ENCODE results near the gene RRP8.

Gene RRP8

DNA sequence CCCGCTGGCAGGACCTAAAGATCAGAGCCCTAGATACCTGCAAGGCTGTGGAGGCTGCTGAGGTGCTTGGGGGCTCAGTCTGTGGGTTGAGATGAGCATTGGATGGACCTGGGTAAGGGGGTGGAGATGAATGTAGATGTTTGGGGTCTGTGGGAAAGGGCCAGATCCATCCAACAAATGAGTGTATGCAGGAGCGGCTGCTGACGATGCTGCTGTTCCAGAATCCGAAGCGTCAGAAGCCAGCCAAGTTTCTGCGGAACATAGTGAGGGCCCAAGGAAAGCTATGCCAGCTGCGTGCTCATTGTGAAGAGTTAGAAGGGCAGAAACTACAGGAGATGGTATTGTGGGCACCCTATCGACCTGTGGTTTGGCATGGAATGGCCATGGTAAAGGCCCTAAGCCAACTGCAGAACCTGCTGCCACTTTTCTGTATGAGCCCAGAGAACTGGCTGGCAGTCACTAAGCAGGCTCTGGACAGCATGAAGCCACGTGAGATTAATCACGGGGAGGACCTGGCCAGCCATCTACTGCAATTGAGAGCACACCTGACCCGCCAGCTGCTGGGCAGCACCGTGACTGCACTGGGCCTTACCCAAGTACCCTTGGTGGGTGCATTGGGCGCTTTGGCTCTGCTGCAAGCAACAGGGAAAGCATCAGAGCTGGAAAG lies 36.6 kb downstream of the RRP8 start:
- Histone ChIP-seq H3K9ac (ENCODE audit: low read length in 2 of 2) (no peak overlapping the region), H3K27ac (ENCODE audit: low read length) (no peak overlapping the region), H3K4me3 (ENCODE audit: low read length in 2 of 2) (no peak overlapping the region), H3K9me3 (ENCODE audit: control insufficient read depth in 2 of 2, low read length in 2 of 2) (no peaks in the 10 kb centered on the region), H3K36me3 (ENCODE audit: control insufficient read depth in 2 of 2, insufficient read depth in 2 of 2, low read length in 2 of 2) (peaks cover 0 to 8% of the 10 kb centered on the region in 2 donors), H3K4me1 (ENCODE audit: control insufficient read depth, insufficient read depth, low read length) (peaks cover 16% of the 10 kb centered on the region), H3K27me3 (ENCODE audit: control insufficient read depth in 1 of 2, insufficient read depth in 2 of 2, low read length in 2 of 2) (no peaks in the 10 kb centered on the region)

DNA sequence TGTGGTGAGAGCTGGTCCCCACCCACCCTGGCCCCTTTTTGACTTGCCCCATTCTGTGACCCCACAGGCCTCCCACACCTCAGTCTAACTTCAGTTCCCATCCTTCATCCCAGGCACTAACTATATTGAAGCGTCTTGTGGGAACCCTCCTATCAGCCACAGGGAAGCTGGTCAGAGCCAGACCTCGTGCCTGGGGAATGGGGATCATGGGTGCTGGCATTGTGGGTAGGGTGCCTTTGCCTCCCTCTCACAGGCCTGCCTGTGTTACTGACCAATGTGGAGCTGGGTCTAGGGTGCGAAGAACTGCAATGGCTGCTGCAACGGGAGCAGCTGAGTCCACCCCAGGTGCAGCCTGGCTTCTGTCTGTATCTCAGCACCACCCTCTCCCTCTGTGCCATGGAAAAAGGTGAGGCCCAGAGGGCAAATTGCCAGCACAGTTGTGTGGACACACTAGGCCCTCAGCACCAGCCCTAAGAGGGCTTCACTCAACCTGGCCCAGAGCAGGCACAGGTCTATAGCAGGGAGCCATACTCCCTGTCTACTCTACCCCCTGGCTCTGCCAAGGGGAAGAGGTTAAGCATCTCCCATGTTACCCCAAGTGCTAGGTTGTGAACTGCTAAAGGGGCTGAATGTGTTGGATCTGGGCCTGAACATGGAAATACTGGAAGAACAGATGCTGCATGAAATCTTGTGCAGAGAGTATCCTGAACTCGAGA lies 37.3 kb downstream of the RRP8 start:
- Histone ChIP-seq H3K27me3 (ENCODE audit: control insufficient read depth in 1 of 2, insufficient read depth in 2 of 2, low read length in 2 of 2) (no peaks in the 10 kb centered on the region), H3K4me3 (ENCODE audit: low read length in 2 of 2) (no peak overlapping the region), H3K4me1 (ENCODE audit: control insufficient read depth, insufficient read depth, low read length) (peaks cover 11% of the 10 kb centered on the region), H3K9me3 (ENCODE audit: control insufficient read depth in 2 of 2, low read length in 2 of 2) (no peaks in the 10 kb centered on the region), H3K27ac (ENCODE audit: low read length) (no peak overlapping the region), H3K9ac (ENCODE audit: low read length in 2 of 2) (no peak overlapping the region), H3K36me3 (ENCODE audit: control insufficient read depth in 2 of 2, insufficient read depth in 2 of 2, low read length in 2 of 2) (peaks cover 0 to 8% of the 10 kb centered on the region in 2 donors)

- Histone ChIP-seq H3K4me1 (ENCODE audit: control insufficient read depth, insufficient read depth, low read length) (peaks cover 11% of the 10 kb centered on the region), H3K36me3 (ENCODE audit: control insufficient read depth in 2 of 2, insufficient read depth in 2 of 2, low read length in 2 of 2) (peaks cover 0 to 8% of the 10 kb centered on the region in 2 donors), H3K9me3 (ENCODE audit: control insufficient read depth in 2 of 2, low read length in 2 of 2) (no peaks in the 10 kb centered on the region), H3K27ac (ENCODE audit: low read length) (no peak overlapping the region), H3K27me3 (ENCODE audit: control insufficient read depth in 1 of 2, insufficient read depth in 2 of 2, low read length in 2 of 2) (no peaks in the 10 kb centered on the region), H3K4me3 (ENCODE audit: low read length in 2 of 2) (no peak overlapping the region), H3K9ac (ENCODE audit: low read length in 2 of 2) (no peak overlapping the region)
Measured at GRCh38 chr11:6565325-6565724, 38.1 kb downstream of the RRP8 start.

- Histone ChIP-seq H3K9ac (ENCODE audit: low read length in 2 of 2) (no peak overlapping the region), H3K9me3 (ENCODE audit: control insufficient read depth in 2 of 2, low read length in 2 of 2) (no peaks in the 10 kb centered on the region), H3K4me3 (ENCODE audit: low read length in 2 of 2) (no peak overlapping the region), H3K27me3 (ENCODE audit: control insufficient read depth in 1 of 2, insufficient read depth in 2 of 2, low read length in 2 of 2) (no peaks in the 10 kb centered on the region), H3K27ac (ENCODE audit: low read length) (no peak overlapping the region), H3K36me3 (ENCODE audit: control insufficient read depth in 2 of 2, insufficient read depth in 2 of 2, low read length in 2 of 2) (peaks cover 0 to 8% of the 10 kb centered on the region in 2 donors), H3K4me1 (ENCODE audit: control insufficient read depth, insufficient read depth, low read length) (peaks cover 6% of the 10 kb centered on the region)
Measured at GRCh38 chr11:6563667-6564066, 39.7 kb downstream of the RRP8 start.

GRCh38 chr11:6563121-6563619 lies 40.2 kb downstream of the RRP8 start:
- peaks cover 0 to 8% of the 10 kb centered on the region in 2 donors for H3K36me3 ChIP-seq (ENCODE audit: control insufficient read depth in 2 of 2, insufficient read depth in 2 of 2, low read length in 2 of 2)
- H3K4me1 ChIP-seq (ENCODE audit: control insufficient read depth, insufficient read depth, low read length), result peaks cover under 1% of the 10 kb centered on the region
- H3K9me3 ChIP-seq (ENCODE audit: control insufficient read depth in 2 of 2, low read length in 2 of 2), result no peaks in the 10 kb centered on the region
- no peak overlapping the region for H3K4me3 ChIP-seq (ENCODE audit: low read length in 2 of 2)
- no peak overlapping the region for H3K27ac ChIP-seq (ENCODE audit: low read length)
- H3K27me3 ChIP-seq (ENCODE audit: control insufficient read depth in 1 of 2, insufficient read depth in 2 of 2, low read length in 2 of 2), result no peaks in the 10 kb centered on the region
- no peak overlapping the region for H3K9ac ChIP-seq (ENCODE audit: low read length in 2 of 2)

GRCh38 chr11:6561288-6561687 lies 42.1 kb downstream of the RRP8 start:
- peaks cover 0 to 13% of the 10 kb centered on the region in 2 donors for H3K36me3 ChIP-seq (ENCODE audit: control insufficient read depth in 2 of 2, insufficient read depth in 2 of 2, low read length in 2 of 2)

GRCh38 chr11:6559369-6559768 lies 44.0 kb downstream of the RRP8 start:
- H3K36me3 ChIP-seq (ENCODE audit: control insufficient read depth in 2 of 2, insufficient read depth in 2 of 2, low read length in 2 of 2), result peaks cover 0 to 12% of the 10 kb centered on the region in 2 donors

More at GRCh38 chr11:6561288-6561687, 42.1 kb downstream of the RRP8 start:
- Histone ChIP-seq H3K4me1 (ENCODE audit: control insufficient read depth, insufficient read depth, low read length) (no peaks in the 10 kb centered on the region), H3K4me3 (ENCODE audit: low read length in 2 of 2) (no peak overlapping the region), H3K9me3 (ENCODE audit: control insufficient read depth in 2 of 2, low read length in 2 of 2) (no peaks in the 10 kb centered on the region), H3K9ac (ENCODE audit: low read length in 2 of 2) (no peak overlapping the region), H3K27me3 (ENCODE audit: control insufficient read depth in 1 of 2, insufficient read depth in 2 of 2, low read length in 2 of 2) (no peaks in the 10 kb centered on the region), H3K27ac (ENCODE audit: low read length) (no peak overlapping the region)

DNA sequence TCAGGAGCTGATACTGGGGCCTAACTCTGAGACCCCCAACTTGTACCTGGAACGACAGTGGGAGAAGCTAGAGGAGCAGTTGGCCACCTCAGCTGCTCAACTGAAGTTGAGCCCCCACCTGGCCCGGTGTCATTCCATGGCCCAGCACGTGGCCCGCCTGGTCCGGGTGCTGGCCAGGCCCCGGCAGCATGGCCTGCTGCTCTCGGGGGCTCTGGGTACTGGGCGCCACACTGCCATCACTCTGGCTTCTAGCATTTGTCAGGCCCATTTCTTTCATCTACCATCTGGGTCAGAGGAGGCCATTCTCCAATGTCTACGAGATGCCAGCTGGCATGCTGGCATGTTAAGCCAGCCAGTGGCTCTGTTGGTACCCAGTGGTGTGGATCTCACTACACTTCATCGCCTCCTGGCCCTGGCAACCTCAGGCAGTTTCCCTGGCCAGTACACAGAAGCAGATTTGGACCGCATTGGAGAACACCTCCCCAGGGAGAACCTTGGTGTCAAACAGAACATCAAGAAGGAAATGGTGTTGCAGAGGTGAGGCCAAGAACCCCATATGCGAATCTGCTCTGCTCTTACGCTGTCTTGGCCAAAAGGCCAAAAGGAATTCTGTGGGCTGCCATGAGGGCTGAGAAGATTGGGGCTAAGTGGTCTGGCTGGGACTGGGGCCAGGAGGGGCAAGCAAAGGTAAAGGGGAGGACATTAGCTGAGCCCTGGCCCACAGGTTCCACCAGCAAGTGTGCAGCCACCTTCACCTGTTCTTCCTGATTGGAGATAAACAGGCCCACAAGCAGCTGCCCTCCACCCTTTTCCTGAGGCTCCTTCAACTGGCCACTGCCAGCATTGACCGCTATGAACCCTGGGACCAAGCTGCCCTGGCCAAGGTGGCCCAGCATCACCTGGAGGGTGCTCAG lies 45.4 kb downstream of the RRP8 start:
- H3K27ac ChIP-seq (ENCODE audit: low read length), result no peak overlapping the region
- no peak overlapping the region for H3K9ac ChIP-seq (ENCODE audit: low read length in 2 of 2)
- H3K36me3 ChIP-seq (ENCODE audit: control insufficient read depth in 2 of 2, insufficient read depth in 2 of 2, low read length in 2 of 2), result peaks cover 0 to 5% of the 10 kb centered on the region in 2 donors
- H3K4me3 ChIP-seq (ENCODE audit: low read length in 2 of 2), result no peak overlapping the region
- no peaks in the 10 kb centered on the region for H3K27me3 ChIP-seq (ENCODE audit: control insufficient read depth in 1 of 2, insufficient read depth in 2 of 2, low read length in 2 of 2)
- no peaks in the 10 kb centered on the region for H3K4me1 ChIP-seq (ENCODE audit: control insufficient read depth, insufficient read depth, low read length)
- no peaks in the 10 kb centered on the region for H3K9me3 ChIP-seq (ENCODE audit: control insufficient read depth in 2 of 2, low read length in 2 of 2)

More at GRCh38 chr11:6559369-6559768, 44.0 kb downstream of the RRP8 start:
- Histone ChIP-seq H3K4me3 (ENCODE audit: low read length in 2 of 2) (no peak overlapping the region), H3K4me1 (ENCODE audit: control insufficient read depth, insufficient read depth, low read length) (no peaks in the 10 kb centered on the region), H3K27ac (ENCODE audit: low read length) (no peak overlapping the region), H3K27me3 (ENCODE audit: control insufficient read depth in 1 of 2, insufficient read depth in 2 of 2, low read length in 2 of 2) (no peaks in the 10 kb centered on the region), H3K9ac (ENCODE audit: low read length in 2 of 2) (no peak overlapping the region), H3K9me3 (ENCODE audit: control insufficient read depth in 2 of 2, low read length in 2 of 2) (no peaks in the 10 kb centered on the region)

DNA sequence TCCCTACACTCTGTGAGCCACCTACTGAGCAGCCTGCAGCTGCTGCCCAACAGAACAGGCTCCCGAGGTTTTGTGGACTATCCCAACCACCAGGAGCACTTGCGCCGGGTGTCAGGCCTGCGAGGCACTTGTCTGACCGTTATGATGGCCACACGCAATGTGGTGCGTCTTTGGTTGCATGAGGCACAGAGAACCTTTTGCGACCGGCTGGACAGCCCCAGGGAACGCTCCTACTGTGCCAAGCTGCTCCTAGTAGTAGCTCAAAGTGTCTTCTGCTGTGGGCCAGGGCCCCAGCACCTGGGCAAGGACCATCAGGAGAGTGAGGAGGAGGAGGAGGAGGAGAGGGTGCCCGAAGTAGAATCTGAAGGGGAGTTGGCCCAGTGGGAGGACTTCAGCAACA lies 46.4 kb downstream of the RRP8 start:
- H3K27me3 ChIP-seq (ENCODE audit: control insufficient read depth in 1 of 2, insufficient read depth in 2 of 2, low read length in 2 of 2), result no peaks in the 10 kb centered on the region
- no peak overlapping the region for H3K4me3 ChIP-seq (ENCODE audit: low read length in 2 of 2)
- no peak overlapping the region for H3K27ac ChIP-seq (ENCODE audit: low read length)
- no peaks in the 10 kb centered on the region for H3K4me1 ChIP-seq (ENCODE audit: control insufficient read depth, insufficient read depth, low read length)
- H3K9me3 ChIP-seq (ENCODE audit: control insufficient read depth in 2 of 2, low read length in 2 of 2), result no peaks in the 10 kb centered on the region
- peaks cover 0 to 5% of the 10 kb centered on the region in 2 donors for H3K36me3 ChIP-seq (ENCODE audit: control insufficient read depth in 2 of 2, insufficient read depth in 2 of 2, low read length in 2 of 2)
- H3K9ac ChIP-seq (ENCODE audit: low read length in 2 of 2), result no peak overlapping the region

GRCh38 chr11:6556139-6556949 lies 47.1 kb downstream of the RRP8 start:
- no peak overlapping the region for H3K9ac ChIP-seq (ENCODE audit: low read length in 2 of 2)
- H3K4me3 ChIP-seq (ENCODE audit: low read length in 2 of 2), result no peak overlapping the region
- no peaks in the 10 kb centered on the region for H3K27me3 ChIP-seq (ENCODE audit: control insufficient read depth in 1 of 2, insufficient read depth in 2 of 2, low read length in 2 of 2)
- no peaks in the 10 kb centered on the region for H3K9me3 ChIP-seq (ENCODE audit: control insufficient read depth in 2 of 2, low read length in 2 of 2)
- peaks cover 0 to 5% of the 10 kb centered on the region in 2 donors for H3K36me3 ChIP-seq (ENCODE audit: control insufficient read depth in 2 of 2, insufficient read depth in 2 of 2, low read length in 2 of 2)
- H3K27ac ChIP-seq (ENCODE audit: low read length), result no peak overlapping the region
- no peaks in the 10 kb centered on the region for H3K4me1 ChIP-seq (ENCODE audit: control insufficient read depth, insufficient read depth, low read length)
